Astrocyte of the spinal cord (primary cell): ENCODE results near the gene CAPN9.
"Not testable (repeated sequence)": the region's sequence is repeated elsewhere in the genome, so short reads cannot be mapped to it uniquely, and the experiment has no call there.

ENCODE experiments used
- DNase-seq: peaks from one replicate; pipeline ENCODE4 v3.0.0; 2011; ENCODE audit warnings: low read depth, low spot score
- H3K4me3 ChIP-seq: 2 replicates; pipeline ENCODE4 v1.5.1; 2011; ENCODE audit warnings: low read depth, mild to moderate bottlenecking, low read length, moderate library complexity
- in situ Hi-C: cut with HindIII; loops from 2 replicates; pipeline ENCODE4 v1.10.0; 2017; ENCODE audit warnings: low sequenced_read_pairs
- TF ChIP-seq, protein P1 (sequence below): IDR thresholded peaks from 2 replicates; pipeline ENCODE4 v1.5.1; 2012; ENCODE audit warnings: low read depth, mild to moderate bottlenecking, low read length, inconsistent platforms

Gene CAPN9

DNA sequence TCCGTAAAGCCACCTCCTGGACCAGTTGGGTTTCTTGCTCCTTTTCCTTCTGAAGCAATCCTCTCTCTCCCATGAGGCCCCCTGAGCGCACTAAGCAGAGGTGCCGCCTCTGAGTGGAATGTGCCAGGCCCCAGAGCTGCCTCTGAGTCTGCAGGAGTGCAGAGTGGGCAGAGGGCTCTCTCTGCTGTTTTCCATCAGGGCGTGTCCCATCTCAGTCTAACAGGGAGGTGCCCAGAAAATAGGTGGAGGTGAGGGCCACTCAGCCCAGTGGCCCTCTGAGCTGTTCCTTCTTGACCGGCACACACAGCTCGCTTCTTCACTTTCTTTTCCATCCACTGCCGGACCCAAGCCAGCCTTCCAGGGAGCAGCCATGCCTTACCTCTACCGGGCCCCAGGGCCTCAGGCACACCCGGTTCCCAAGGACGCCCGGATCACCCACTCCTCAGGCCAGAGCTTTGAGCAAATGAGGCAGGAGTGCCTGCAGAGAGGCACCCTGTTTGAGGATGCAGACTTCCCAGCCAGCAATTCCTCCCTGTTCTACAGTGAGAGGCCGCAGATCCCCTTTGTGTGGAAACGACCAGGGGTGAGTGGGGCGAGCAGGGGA is at the start of gene CAPN9:
CAPN9 (plus strand) TSS at position 262 of the 604 bp plus-strand sequence; CDS start at position 371, 109 bp downstream.
- no peak within 1 kb of the TSS for H3K4me3 ChIP-seq
- TF ChIP-seq, protein P1, sequence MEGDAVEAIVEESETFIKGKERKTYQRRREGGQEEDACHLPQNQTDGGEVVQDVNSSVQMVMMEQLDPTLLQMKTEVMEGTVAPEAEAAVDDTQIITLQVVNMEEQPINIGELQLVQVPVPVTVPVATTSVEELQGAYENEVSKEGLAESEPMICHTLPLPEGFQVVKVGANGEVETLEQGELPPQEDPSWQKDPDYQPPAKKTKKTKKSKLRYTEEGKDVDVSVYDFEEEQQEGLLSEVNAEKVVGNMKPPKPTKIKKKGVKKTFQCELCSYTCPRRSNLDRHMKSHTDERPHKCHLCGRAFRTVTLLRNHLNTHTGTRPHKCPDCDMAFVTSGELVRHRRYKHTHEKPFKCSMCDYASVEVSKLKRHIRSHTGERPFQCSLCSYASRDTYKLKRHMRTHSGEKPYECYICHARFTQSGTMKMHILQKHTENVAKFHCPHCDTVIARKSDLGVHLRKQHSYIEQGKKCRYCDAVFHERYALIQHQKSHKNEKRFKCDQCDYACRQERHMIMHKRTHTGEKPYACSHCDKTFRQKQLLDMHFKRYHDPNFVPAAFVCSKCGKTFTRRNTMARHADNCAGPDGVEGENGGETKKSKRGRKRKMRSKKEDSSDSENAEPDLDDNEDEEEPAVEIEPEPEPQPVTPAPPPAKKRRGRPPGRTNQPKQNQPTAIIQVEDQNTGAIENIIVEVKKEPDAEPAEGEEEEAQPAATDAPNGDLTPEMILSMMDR, result no peak
- DNase-seq, result no peak
- in situ Hi-C loops, result no loop called here

DNA sequence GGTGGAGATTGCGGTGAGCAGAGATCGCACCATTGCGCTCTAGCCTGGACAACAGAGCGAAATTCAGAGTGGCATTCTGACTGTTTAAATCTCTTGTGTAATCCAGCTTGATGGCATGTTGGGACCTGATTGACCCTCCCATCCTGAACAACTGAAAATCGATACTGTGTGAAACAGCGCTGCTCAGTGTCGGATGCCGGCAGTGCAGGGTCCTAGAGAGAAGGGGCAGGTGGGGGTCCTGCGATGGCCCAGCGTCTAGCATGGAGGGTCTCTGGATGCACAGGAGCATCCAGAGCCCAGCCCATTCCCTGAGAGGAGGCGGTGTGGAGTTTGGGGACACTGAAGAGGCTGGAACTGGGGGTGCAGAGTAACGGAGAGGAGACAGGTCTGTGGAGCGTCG is 49.1 kb upstream of the CAPN9 start:
- TF ChIP-seq, protein P1, result no peak
- no peak for DNase-seq
- H3K4me3 ChIP-seq, result no peak overlapping the region
- in situ Hi-C loops, result no loop called here

DNA sequence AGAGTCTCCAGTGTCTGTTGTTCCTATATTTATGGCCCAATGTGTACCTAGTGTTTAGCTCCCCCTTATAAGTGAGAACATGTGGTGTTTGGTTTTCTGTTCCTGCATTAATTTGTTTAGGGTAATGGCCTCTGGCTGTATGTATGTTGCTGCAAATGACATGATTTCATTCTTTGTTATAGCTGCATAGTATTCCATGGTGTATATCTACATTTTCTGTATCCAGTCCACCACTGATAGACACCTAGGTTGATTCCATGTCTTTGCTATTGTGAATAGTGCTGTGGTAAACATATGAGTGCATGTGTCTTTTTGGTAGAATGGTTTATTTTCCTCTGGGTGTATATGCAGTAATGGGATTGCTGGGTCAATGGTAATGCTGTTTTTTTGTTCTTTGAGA is 48.2 kb upstream of the CAPN9 start:
- DNase-seq, in situ Hi-C loops: not testable (repeated sequence)

GRCh38 chr1:230699716-230700115 is 47.5 kb upstream of the CAPN9 start:
- DNase-seq, result no peak
- TF ChIP-seq, protein P1, result no peak
- in situ Hi-C loops, result no loop called here
- no peak overlapping the region for H3K4me3 ChIP-seq

More for the DNA sequence above, 48.2 kb upstream of the CAPN9 start:
- not testable (repeated sequence) for H3K4me3 ChIP-seq

- no peak overlapping the region for H3K4me3 ChIP-seq
- TF ChIP-seq, protein P1, result no peak
- no peak for DNase-seq
- in situ Hi-C loops, result no loop called here
Observed at GRCh38 chr1:230700132-230700531, 47.1 kb upstream of the CAPN9 start.

GRCh38 chr1:230701434-230701833 is 45.8 kb upstream of the CAPN9 start:
- TF ChIP-seq, protein P1, result no peak
- in situ Hi-C loops, result no loop called here
- DNase-seq, result peak; percentile 22
- no peak overlapping the region for H3K4me3 ChIP-seq

GRCh38 chr1:230701895-230702768 is 45.1 kb upstream of the CAPN9 start:
- no peak for DNase-seq
- H3K4me3 ChIP-seq, result no peak overlapping the region
- in situ Hi-C loops, result no loop called here
- TF ChIP-seq, protein P1, result no peak
